A549 (cell line): ENCODE measurements around the gene ZNRF4.

Experiments used
- EP300 ChIP-seq, 2 experiments: fragments of >200 bp; sonication (Bioruptor Twin); formaldehyde crosslinking; IDR thresholded peaks; 2 replicates in 1 of 2; 3 replicates in 1 of 2; pipeline ENCODE4 v1.6.1; 2016 to 2017
- MYC ChIP-seq: IDR thresholded peaks from 2 replicates; pipeline ENCODE4 v1.6.1; 2012; ENCODE audit warnings: mild to moderate bottlenecking, inconsistent platforms, low read length, improper control_type of control experiment, borderline replicate concordance
- POLR2A ChIP-seq: IDR thresholded peaks from 2 replicates; pipeline ENCODE4 v1.6.1; 2012; ENCODE audit warnings: mild to moderate bottlenecking, low read length
- TP53 ChIP-seq: fragments of 250-450 bp; sonication (Bioruptor Pico); IDR thresholded peaks from 2 replicates; pipeline ENCODE4 v1.5.0; 2021; ENCODE audit warnings: mild to moderate bottlenecking, moderate library complexity
- ZFP36 ChIP-seq: fragments of 450-650 bp; IDR thresholded peaks from 2 replicates; pipeline ENCODE4 v1.6.1; 2014; ENCODE audit warnings: borderline replicate concordance; ENCODE audit not compliant: partially characterized antibody
- TF ChIP-seq, protein P1 (sequence below): fragments of >200 bp; sonication (Bioruptor Twin); formaldehyde crosslinking; IDR thresholded peaks from 3 replicates; pipeline ENCODE4 v1.5.1; 2016
- TF ChIP-seq, protein P2 (sequence below): fragments of 450-650 bp; IDR thresholded peaks from 2 replicates; pipeline ENCODE4 v1.6.1; 2014; ENCODE audit warnings: antibody characterized with exemption
- TF ChIP-seq, protein P3 (sequence below): fragments of >200 bp; sonication (Bioruptor Twin); formaldehyde crosslinking; IDR thresholded peaks from 3 replicates; pipeline ENCODE4 v1.6.1; 2016

DNA sequence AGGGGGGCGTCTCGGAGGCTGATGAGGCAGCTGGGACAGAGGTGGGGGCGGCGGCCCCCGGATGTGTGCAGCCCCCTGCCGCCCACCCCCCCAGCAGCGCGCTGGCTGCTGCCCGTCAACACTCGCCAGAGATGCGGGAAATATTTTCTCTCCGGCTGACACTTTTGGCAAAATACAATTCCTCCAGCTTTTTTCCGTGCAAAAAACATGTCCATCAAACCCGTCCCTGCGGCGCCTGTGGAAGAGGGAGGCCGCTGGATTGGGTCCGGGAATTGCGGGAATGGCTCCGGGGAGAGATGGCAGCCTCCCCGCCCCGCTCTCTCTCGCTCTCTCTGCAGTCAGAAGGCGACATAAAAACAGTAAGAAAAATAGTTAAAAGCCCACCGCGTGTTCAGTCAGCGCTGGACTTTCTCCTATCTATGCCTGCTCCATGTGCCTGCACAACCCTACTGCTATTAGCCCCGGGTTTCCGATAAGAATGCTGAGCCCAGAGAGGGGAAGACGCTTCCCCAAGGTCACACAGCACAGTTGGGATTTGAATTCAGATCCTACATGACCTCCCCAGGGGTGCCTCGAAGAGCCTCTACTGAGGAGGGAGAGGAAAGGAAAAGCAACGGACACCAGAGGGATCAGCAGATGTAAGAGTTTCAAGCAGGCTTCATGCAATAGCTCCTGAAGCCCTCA, 23.2 kb downstream of the ZNRF4 start:
- TF ChIP-seq, protein P1, sequence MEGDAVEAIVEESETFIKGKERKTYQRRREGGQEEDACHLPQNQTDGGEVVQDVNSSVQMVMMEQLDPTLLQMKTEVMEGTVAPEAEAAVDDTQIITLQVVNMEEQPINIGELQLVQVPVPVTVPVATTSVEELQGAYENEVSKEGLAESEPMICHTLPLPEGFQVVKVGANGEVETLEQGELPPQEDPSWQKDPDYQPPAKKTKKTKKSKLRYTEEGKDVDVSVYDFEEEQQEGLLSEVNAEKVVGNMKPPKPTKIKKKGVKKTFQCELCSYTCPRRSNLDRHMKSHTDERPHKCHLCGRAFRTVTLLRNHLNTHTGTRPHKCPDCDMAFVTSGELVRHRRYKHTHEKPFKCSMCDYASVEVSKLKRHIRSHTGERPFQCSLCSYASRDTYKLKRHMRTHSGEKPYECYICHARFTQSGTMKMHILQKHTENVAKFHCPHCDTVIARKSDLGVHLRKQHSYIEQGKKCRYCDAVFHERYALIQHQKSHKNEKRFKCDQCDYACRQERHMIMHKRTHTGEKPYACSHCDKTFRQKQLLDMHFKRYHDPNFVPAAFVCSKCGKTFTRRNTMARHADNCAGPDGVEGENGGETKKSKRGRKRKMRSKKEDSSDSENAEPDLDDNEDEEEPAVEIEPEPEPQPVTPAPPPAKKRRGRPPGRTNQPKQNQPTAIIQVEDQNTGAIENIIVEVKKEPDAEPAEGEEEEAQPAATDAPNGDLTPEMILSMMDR: no peak
- TF ChIP-seq EP300 (IDR thresholded peaks at IDR 0.05) (no peak), TP53 (CRISPR knock-in tag) (no peak), MYC (no peak), POLR2A (no peak), ZFP36 (peak; percentile 78)
- TF ChIP-seq, protein P2, sequence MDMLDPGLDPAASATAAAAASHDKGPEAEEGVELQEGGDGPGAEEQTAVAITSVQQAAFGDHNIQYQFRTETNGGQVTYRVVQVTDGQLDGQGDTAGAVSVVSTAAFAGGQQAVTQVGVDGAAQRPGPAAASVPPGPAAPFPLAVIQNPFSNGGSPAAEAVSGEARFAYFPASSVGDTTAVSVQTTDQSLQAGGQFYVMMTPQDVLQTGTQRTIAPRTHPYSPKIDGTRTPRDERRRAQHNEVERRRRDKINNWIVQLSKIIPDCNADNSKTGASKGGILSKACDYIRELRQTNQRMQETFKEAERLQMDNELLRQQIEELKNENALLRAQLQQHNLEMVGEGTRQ: no peak
- TF ChIP-seq, protein P3, sequence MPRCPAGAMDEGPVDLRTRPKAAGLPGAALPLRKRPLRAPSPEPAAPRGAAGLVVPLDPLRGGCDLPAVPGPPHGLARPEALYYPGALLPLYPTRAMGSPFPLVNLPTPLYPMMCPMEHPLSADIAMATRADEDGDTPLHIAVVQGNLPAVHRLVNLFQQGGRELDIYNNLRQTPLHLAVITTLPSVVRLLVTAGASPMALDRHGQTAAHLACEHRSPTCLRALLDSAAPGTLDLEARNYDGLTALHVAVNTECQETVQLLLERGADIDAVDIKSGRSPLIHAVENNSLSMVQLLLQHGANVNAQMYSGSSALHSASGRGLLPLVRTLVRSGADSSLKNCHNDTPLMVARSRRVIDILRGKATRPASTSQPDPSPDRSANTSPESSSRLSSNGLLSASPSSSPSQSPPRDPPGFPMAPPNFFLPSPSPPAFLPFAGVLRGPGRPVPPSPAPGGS: no peak
